Upper lobe of left lung (tissue), 4 donors: ENCODE measurements around the gene TNS3.

ENCODE experiments used
- CTCF ChIP-seq, 6 experiments: fragments of 450-650 bp in 4 of 6; fragments of 200-600 bp in 2 of 6; sonication (generic) in 2 of 6; IDR thresholded peaks; one replicate each; pipeline ENCODE4 v1.5.1; 2016 to 2019; ENCODE audit warnings: antibody characterized with exemption in 6 of 6
- POLR2A ChIP-seq, 4 donors: fragments of 450-650 bp; IDR thresholded peaks; one replicate each; pipeline ENCODE4 v1.5.1; 2016 to 2017; ENCODE audit warnings: antibody characterized with exemption in 4 of 4, mild to moderate bottlenecking in 2 of 4
- POLR2AphosphoS5 ChIP-seq, 2 donors: sonication (generic); formaldehyde crosslinking; IDR thresholded peaks; one replicate each; pipeline ENCODE4 v1.5.1; 2017; ENCODE audit warnings: antibody characterized with exemption in 2 of 2

GRCh38 chr7:47303695-47304453, 278.0 kb downstream of the TNS3 start:
- TF ChIP-seq CTCF (IDR thresholded peaks at IDR 0.05) (no peak), POLR2AphosphoS5 (IDR thresholded peaks at IDR 0.05) (no peak), POLR2A (IDR thresholded peaks at IDR 0.05) (no peak)
